ENCODE data around the gene TMEM39B. TPM values are rescaled to one million over a fixed set of nuclear protein-coding genes. Genes with fewer than 3 reads are reported as not detected.

The TMEM39B gene
- 10 to 100 TPM; 26.5 to 28.4 TPM for total RNA-seq

GRCh38 chr1:32072622-32073298, at the start of gene TMEM39B:
Gene TMEM39B (plus strand): TSS chr1:32072939. CDS start chr1:32073048, 109 bp downstream.
- ChIA-PET CTCF (interaction anchor here (0.5 to 4.5 kb wide), 8 partner anchors 12 to 378 kb away, joined by 3 to 17 read pairs (median 4); partner anchors contain the start of genes KPNA6 and PTP4A2), POLR2A (interaction anchor here (0.5 to 1.4 kb wide), 10 partner anchors 10 to 265 kb away, joined by 3 to 9 read pairs (median 6); partner anchors contain the start of genes KHDRBS1, KPNA6 and TXLNA)

GRCh38 chr1:32023351-32023750, 49.4 kb upstream of the TMEM39B start:
- POLR2A ChIA-PET, result no interaction called here
- CTCF ChIA-PET, result interaction anchor here (1.0 kb wide), 1 partner anchor 40 kb away, joined by 3 read pairs; no protein-coding TSS in a partner anchor

- ChIA-PET CTCF (interaction anchor here (1.4 kb wide), 1 partner anchor 10 kb away, joined by 4 read pairs; no protein-coding TSS in a partner anchor), POLR2A (no interaction called here)
These were observed 47.2 kb upstream of the TMEM39B start for GRCh38 chr1:32025515-32025914.

DNA sequence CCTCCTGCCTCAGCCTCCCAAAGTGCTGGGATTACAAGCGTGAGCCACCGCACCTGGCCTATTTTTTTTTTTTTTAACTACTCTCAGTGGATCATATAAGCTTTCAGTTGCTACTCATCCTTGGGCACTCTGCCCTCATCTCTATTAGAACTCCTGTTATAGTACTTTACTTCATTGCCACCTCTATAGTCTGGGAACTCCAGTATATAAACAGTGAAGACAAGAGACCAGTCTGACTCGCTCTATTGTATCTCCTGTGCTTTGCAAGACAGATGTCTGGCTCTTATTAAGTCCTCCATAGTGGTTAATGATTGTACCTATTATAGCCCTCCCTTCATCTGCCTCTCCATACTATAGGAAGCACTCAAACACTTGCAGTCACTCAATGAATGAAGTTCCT, 44.0 kb upstream of the TMEM39B start:
- ChIA-PET CTCF (no interaction called here), POLR2A (no interaction called here)

GRCh38 chr1:32031578-32032274, 41.0 kb upstream of the TMEM39B start:
- ChIA-PET CTCF (interaction anchor here (0.8 kb wide), 1 partner anchor 31 kb away, joined by 3 read pairs; no protein-coding TSS in a partner anchor), POLR2A (interaction anchor here (0.6 kb wide), 1 partner anchor 10 kb away, joined by 10 read pairs; no protein-coding TSS in a partner anchor)

- ChIA-PET POLR2A (interaction anchor here (0.6 kb wide), 1 partner anchor 9 kb away, joined by 10 read pairs; no protein-coding TSS in a partner anchor), CTCF (interaction anchor here (0.8 kb wide), 1 partner anchor 31 kb away, joined by 3 read pairs; no protein-coding TSS in a partner anchor)
These were observed 40.5 kb upstream of the TMEM39B start for GRCh38 chr1:32032275-32032615.

DNA sequence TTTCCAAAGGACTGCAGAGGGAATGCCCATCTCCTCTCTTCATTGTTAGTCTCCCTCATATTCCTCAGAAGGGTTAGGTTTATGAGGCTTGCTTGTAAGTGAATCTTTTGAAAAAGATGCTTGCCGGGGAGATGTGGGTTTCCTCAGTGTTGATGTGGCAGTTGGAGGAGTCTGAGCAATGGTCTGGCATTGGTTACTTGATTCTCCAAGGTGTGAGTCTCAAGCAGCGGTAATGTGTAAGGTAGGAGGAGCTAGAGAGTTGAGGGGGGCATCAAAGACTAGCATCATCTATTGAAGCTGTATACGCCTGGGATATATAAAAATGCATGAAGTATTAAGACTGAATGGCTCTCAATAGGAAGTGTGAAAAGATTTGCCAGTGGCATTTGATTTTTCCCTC, 37.6 kb upstream of the TMEM39B start:
- POLR2A ChIA-PET, result no interaction called here
- CTCF ChIA-PET, result no interaction called here

DNA sequence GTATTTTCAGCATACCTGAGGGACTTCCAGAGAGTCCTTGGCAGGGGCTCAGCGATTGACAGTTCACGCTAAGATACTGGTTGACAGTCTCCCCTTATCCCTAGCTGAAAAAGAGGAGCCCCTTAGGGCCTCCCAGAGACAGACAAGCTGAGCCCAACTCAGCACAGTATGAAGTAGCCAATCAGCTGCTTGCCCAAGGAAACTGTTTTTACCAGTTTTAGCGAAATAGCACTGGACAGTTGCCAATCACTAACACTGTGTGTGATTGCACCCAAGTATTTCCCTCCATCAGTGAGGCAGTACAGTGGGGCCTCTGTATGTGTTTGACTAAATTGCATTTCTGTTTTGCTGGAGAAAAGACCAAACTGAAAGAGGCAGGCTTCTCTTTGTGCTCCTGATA, 32.0 kb upstream of the TMEM39B start:
- CTCF ChIA-PET, result no interaction called here
- POLR2A ChIA-PET, result no interaction called here

GRCh38 chr1:32042330-32042729, 30.4 kb upstream of the TMEM39B start:
- ChIA-PET POLR2A (no interaction called here), CTCF (no interaction called here)

DNA sequence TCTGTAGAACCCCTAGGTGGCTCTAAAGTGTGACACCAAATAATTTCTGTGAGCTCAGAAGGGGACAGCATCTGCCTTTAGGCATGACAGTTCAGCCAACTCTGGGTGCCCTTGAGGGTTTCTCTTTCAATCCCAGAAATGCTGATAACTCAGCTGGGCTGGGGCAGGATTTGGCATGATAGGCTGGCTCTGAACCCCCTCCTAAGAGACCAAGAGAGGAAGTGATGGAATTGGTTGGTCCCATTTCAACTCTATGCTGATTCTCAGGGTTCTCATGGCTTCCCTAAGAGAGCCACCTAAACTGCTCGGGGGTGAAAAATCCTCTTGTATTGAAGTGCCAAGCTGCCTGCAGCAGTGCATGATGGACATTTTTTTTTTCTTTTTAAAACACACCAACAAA, 28.5 kb upstream of the TMEM39B start:
- ChIA-PET CTCF (interaction anchor here (2.5 kb wide), 1 partner anchor 10 kb away, joined by 6 read pairs; no protein-coding TSS in a partner anchor), POLR2A (no interaction called here)

DNA sequence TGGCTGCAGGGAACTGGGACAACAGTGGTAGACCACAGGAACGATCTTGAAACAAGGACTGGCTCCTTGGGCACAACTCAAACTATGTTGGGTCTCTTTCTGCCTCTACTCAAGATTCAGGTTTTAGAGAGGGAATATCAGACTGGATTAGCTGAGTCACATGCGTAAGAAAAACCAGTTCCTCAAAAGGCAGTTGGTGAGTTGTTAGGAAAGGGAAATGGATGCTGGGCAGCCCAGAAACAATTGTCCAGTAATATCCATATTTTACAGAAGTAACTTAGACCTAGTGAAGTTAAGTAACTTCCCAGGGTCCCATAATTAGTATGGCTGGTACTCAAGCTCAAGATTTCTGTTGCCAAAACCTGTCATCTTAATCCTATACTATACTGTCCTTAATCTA, 27.0 kb upstream of the TMEM39B start:
- CTCF ChIA-PET, result interaction anchor here (0.6 kb wide), 1 partner anchor 11 kb away, joined by 3 read pairs; no protein-coding TSS in a partner anchor
- POLR2A ChIA-PET, result interaction anchor here (0.7 kb wide), 1 partner anchor 211 kb away, joined by 4 read pairs; no protein-coding TSS in a partner anchor

GRCh38 chr1:32047701-32048100, 25.0 kb upstream of the TMEM39B start:
- ChIA-PET CTCF (no interaction called here), POLR2A (interaction anchor here (0.6 kb wide), 1 partner anchor 25 kb away, joined by 3 read pairs; no protein-coding TSS in a partner anchor)

DNA sequence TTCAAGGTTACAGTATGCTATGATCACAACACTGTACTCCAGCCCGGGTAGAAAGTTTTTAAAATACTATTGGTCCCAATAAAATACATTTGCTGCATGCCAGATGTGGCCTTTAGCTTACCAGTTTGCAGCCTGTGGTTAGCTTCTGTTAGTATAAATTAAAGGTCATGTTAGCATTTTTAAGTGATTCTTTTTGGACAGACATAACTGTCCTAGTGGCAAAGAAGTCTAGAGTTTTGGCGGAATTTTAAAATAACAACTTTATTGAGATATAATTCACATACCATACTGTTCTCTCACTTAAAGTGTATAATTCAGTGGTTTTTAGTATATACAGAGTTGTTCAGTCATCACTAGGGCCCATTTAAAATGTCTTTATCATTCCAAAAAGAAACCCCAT, 24.3 kb upstream of the TMEM39B start:
- CTCF ChIA-PET, result no interaction called here
- POLR2A ChIA-PET, result interaction anchor here (0.6 kb wide), 2 partner anchors 17 to 26 kb away, joined by 3 read pairs; no protein-coding TSS in a partner anchor

- POLR2A ChIA-PET, result interaction anchor here (0.5 to 0.6 kb wide), 2 partner anchors 14 to 19 kb away, joined by 3 to 5 read pairs; no protein-coding TSS in a partner anchor
These were observed 21.0 kb upstream of the TMEM39B start for GRCh38 chr1:32051706-32052105.

GRCh38 chr1:32052887-32053286, 19.9 kb upstream of the TMEM39B start:
- ChIA-PET CTCF (interaction anchor here (2.1 kb wide), 1 partner anchor 9 kb away, joined by 6 read pairs; no protein-coding TSS in a partner anchor), POLR2A (no interaction called here)

More at GRCh38 chr1:32051706-32052105, 21.0 kb upstream of the TMEM39B start:
- CTCF ChIA-PET, result no interaction called here

GRCh38 chr1:32055416-32055815, 17.3 kb upstream of the TMEM39B start:
- ChIA-PET POLR2A (interaction anchor here (0.7 kb wide), 1 partner anchor 85 kb away, joined by 5 read pairs; no protein-coding TSS in a partner anchor), CTCF (no interaction called here)

- CTCF ChIA-PET, result interaction anchor here (0.6 kb wide), 1 partner anchor 11 kb away, joined by 3 read pairs; no protein-coding TSS in a partner anchor
- POLR2A ChIA-PET, result no interaction called here
These were observed 16.1 kb upstream of the TMEM39B start for GRCh38 chr1:32056598-32056997.

DNA sequence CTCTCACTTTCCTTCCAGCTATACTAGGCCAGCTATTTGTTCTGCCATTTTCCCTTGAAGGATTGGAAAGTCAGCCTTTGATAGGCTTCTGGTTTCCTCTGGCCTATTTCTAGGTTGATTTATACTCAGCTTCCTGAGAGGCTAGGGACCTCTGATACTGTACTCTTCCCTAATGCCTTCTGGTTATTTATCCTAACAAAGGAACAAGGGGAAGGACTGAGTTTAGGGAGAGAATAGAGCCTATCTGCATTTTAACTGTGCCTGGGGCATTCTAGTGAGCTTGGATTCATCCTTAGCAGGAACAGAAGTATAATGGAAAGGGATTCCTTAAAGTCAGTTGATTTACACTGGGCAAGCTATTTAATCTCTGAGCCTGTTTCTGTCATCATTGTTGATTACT, 11.8 kb upstream of the TMEM39B start:
- ChIA-PET POLR2A (no interaction called here), CTCF (interaction anchor here (0.8 kb wide), 1 partner anchor 12 kb away, joined by 5 read pairs; the partner anchor contains the start of gene TMEM39B)

DNA sequence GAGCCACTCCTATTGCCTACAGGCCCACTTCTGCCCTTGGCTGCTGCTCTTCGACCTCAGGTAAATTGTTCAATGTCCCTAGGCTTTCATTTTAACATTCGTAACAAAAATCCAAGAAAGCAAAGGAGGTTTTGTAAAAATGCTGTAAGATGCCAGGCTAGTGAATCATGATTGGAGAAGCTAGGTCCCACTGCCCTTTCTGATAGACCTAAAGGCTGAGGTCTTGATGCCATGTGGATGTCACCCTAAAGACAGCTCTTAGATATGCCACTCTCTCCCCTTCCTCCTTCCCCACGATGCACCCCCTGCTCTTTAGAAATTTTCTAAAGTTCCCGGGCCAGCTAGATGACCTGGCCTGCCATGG, 9.9 kb upstream of the TMEM39B start:
- POLR2A ChIA-PET, result no interaction called here
- CTCF ChIA-PET, result interaction anchor here (0.5 to 1.2 kb wide), 3 partner anchors 31 to 75 kb away, joined by 3 read pairs; no protein-coding TSS in a partner anchor

GRCh38 chr1:32063261-32063681, 9.5 kb upstream of the TMEM39B start:
- POLR2A ChIA-PET, result no interaction called here
- CTCF ChIA-PET, result interaction anchor here (0.5 to 1.2 kb wide), 4 partner anchors 31 to 220 kb away, joined by 3 read pairs; no protein-coding TSS in a partner anchor
